HCT116 (cell line): ENCODE data around the gene LRRFIP2. TPM values are rescaled to one million over a fixed set of nuclear protein-coding genes. Genes with fewer than 3 reads are reported as not detected.

Experiments
- ATAC-seq: fragments of 200-7000 bp; cut with Tn5 transposase; 2 replicates; pipeline ENCODE4 v1.9.1; 2020; ENCODE audit warnings: mild to moderate bottlenecking, moderate library complexity
- BruUV-seq: library from RNA; stranded (reverse); fragments of 400-500 nt; replicated peaks from 2 replicates; lab custom pipeline; 2021; lab: Mats Ljungman, UMichigan
- CTCF ChIA-PET: fragments of 300-600 bp; sonication (Branson Sonifier 250); formaldehyde crosslinking; loops from one replicate; lab custom pipeline; 2021; ENCODE audit warnings: antibody characterized with exemption; lab: Charles Lee
- POLR2A ChIA-PET: fragments of 300-600, 350-600 bp; sonication (Branson Sonifier 250); formaldehyde crosslinking; loops from one replicate; lab custom pipeline; 2021; ENCODE audit warnings: antibody characterized with exemption; lab: Charles Lee
- RAD21 ChIA-PET, 2 experiments: fragments of 300-600 bp; sonication (Branson Sonifier 250); formaldehyde crosslinking; loops; one replicate each; lab custom pipeline; 2023; ENCODE audit warnings: low total read pairs in 2 of 2; ENCODE audit not compliant: uncharacterized antibody in 2 of 2, unreplicated experiment in 2 of 2, low non-redundant PET in 1 of 2; lab: Charles Lee
- DNase-seq: peaks from one replicate; pipeline ENCODE4 v3.0.0-alpha.2; 2010; ENCODE audit warnings: low read depth, low spot score
- H2AFZ ChIP-seq: fragments of 200-600 bp; shearing (Covaris generic), sonication (generic); 2 replicates; pipeline ENCODE4 v1.6.1; 2017; ENCODE audit warnings: low read depth, mixed run types, mixed read lengths, antibody characterized with exemption, low read length; ENCODE audit not compliant: poor library complexity, severe bottlenecking
- H3K27ac ChIP-seq: 2 replicates; pipeline ENCODE4 v1.5.1; 2012; ENCODE audit warnings: low read depth, low read length
- H3K27me3 ChIP-seq: fragments of 200-600 bp; sonication (generic); 2 replicates; pipeline ENCODE4 v1.6.1; 2016; ENCODE audit warnings: mixed run types, low read length, mixed read lengths; ENCODE audit not compliant: insufficient read depth
- H3K36me3 ChIP-seq, 2 experiments: fragments of 200-500 bp in 1 of 2; fragments of 200-600 bp in 1 of 2; sonication (Bioruptor generic) in 1 of 2; sonication (generic) in 1 of 2; 2 replicates each; pipeline versions ENCODE4 v1.5.1 to v1.6.1; 2014 to 2016; ENCODE audit warnings: low read length in 2 of 2, inconsistent platforms in 1 of 2, mixed read lengths in 1 of 2, mixed run types in 1 of 2; ENCODE audit not compliant: insufficient read depth in 2 of 2, control insufficient read depth in 1 of 2
- H3K4me1 ChIP-seq, 2 experiments: fragments of 200-600 bp in 1 of 2; sonication (generic) in 1 of 2; 2 replicates each; pipeline versions ENCODE4 v1.5.1 to v1.6.1; 2012 to 2017; ENCODE audit warnings: low read length in 2 of 2, inconsistent platforms in 1 of 2, mild to moderate bottlenecking in 1 of 2, mixed read lengths in 1 of 2, mixed run types in 1 of 2, moderate library complexity in 1 of 2; ENCODE audit not compliant: insufficient read depth in 2 of 2, control insufficient read depth in 1 of 2
- H3K4me2 ChIP-seq: fragments of 200-600 bp; sonication (generic); 2 replicates; pipeline ENCODE4 v1.6.1; 2017; ENCODE audit warnings: mixed run types, low read length, mixed read lengths
- H3K4me3 ChIP-seq, 2 experiments: fragments of 200-600 bp in 1 of 2; sonication (generic) in 1 of 2; replicated peaks in 1 of 2; 2 replicates each; pipeline ENCODE4 v1.5.1; 2011 to 2016; ENCODE audit warnings: low read length in 2 of 2, control low read depth in 1 of 2, low read depth in 1 of 2, mild to moderate bottlenecking in 1 of 2, mixed read lengths in 1 of 2, mixed run types in 1 of 2
- H3K79me2 ChIP-seq: fragments of 200-600 bp; sonication (generic); 2 replicates; pipeline ENCODE4 v1.6.1; 2017; ENCODE audit warnings: mild to moderate bottlenecking, mixed run types, low read length, moderate library complexity, mixed read lengths; ENCODE audit not compliant: insufficient read depth
- H3K9ac ChIP-seq: fragments of 200-600 bp; sonication (generic); 2 replicates; pipeline ENCODE4 v1.6.1; 2016; ENCODE audit warnings: low read length, mixed read lengths
- H3K9me2 ChIP-seq: fragments of 200-600 bp; sonication (generic), shearing (Covaris generic); 2 replicates; pipeline ENCODE4 v1.6.1; 2017; ENCODE audit warnings: mixed run types, mild to moderate bottlenecking, moderate library complexity; ENCODE audit not compliant: insufficient read depth
- H3K9me3 ChIP-seq, 2 experiments: fragments of 200-500 bp in 1 of 2; fragments of 200-600 bp in 1 of 2; sonication (Bioruptor generic) in 1 of 2; sonication (generic) in 1 of 2; 2 replicates each; pipeline ENCODE4 v1.6.1; 2014 to 2017; ENCODE audit warnings: low read length in 2 of 2, mixed read lengths in 2 of 2, inconsistent platforms in 1 of 2, low read depth in 1 of 2, mild to moderate bottlenecking in 1 of 2, mixed run types in 1 of 2, moderate library complexity in 1 of 2; ENCODE audit not compliant: control insufficient read depth in 1 of 2, insufficient read depth in 1 of 2
- H4K20me1 ChIP-seq: fragments of 200-600 bp; sonication (generic), shearing (Covaris generic); 2 replicates; pipeline ENCODE4 v1.6.1; 2017; ENCODE audit warnings: mixed run types, mild to moderate bottlenecking, moderate library complexity; ENCODE audit not compliant: insufficient read depth
- CBX3 ChIP-seq: IDR thresholded peaks from 2 replicates; pipeline ENCODE4 v1.6.1; 2012; ENCODE audit warnings: low read depth
- EGR1 ChIP-seq: IDR thresholded peaks from 2 replicates; pipeline ENCODE4 v1.6.1; 2012; ENCODE audit warnings: low read depth
- ELF1 ChIP-seq: IDR thresholded peaks from 2 replicates; pipeline ENCODE4 v1.6.1; 2012; ENCODE audit warnings: low read depth, borderline replicate concordance
- EZH2 ChIP-seq: fragments of 200-600 bp; sonication (generic); IDR thresholded peaks from 2 replicates; pipeline ENCODE4 v1.6.1; 2017; ENCODE audit warnings: antibody characterized with exemption, mixed run types
- EZH2phosphoT487 ChIP-seq: fragments of 200-600 bp; IDR thresholded peaks from 2 replicates; pipeline ENCODE4 v1.6.1; 2018; ENCODE audit warnings: antibody characterized with exemption, borderline replicate concordance
- FOSL1 ChIP-seq: IDR thresholded peaks from 2 replicates; pipeline ENCODE4 v1.6.1; 2012; ENCODE audit warnings: low read depth
- JUND ChIP-seq: IDR thresholded peaks from 2 replicates; pipeline ENCODE4 v1.6.1; 2012
- MAX ChIP-seq: IDR thresholded peaks from 2 replicates; pipeline ENCODE4 v1.6.1; 2012
- POLR2A ChIP-seq: IDR thresholded peaks from 2 replicates; pipeline ENCODE4 v1.7.0; 2011; ENCODE audit warnings: borderline replicate concordance; ENCODE audit not compliant: insufficient read depth, insufficient read length; ENCODE audit errors: extremely low read depth
- RAD21 ChIP-seq: IDR thresholded peaks from 2 replicates; pipeline ENCODE4 v1.6.1; 2012; ENCODE audit warnings: low read depth, mild to moderate bottlenecking
- SIN3A ChIP-seq: IDR thresholded peaks from 2 replicates; pipeline ENCODE4 v1.6.1; 2012; ENCODE audit warnings: low read depth
- SRF ChIP-seq: IDR thresholded peaks from 2 replicates; pipeline ENCODE4 v1.6.1; 2012; ENCODE audit warnings: low read depth
- YY1 ChIP-seq: IDR thresholded peaks from 2 replicates; pipeline ENCODE4 v1.6.1; 2011; ENCODE audit warnings: low read length, low read depth, moderate library complexity, mild to moderate bottlenecking; ENCODE audit not compliant: insufficient replicate concordance; ENCODE audit errors: extremely low read depth
- ZFX ChIP-seq: fragments of 450-650 bp; IDR thresholded peaks from 2 replicates; pipeline ENCODE4 v1.6.1; 2017
- ZNF274 ChIP-seq: fragments of 200-500 bp; sonication (Bioruptor generic); IDR thresholded peaks from 2 replicates; pipeline ENCODE4 v1.6.1; 2014; ENCODE audit warnings: mild to moderate bottlenecking, low read depth, low read length, inconsistent platforms
- intact Hi-C: fragments of 100-400 bp; cut with micrococcal nuclease; formaldehyde crosslinking; loops from 2 replicates; pipeline ENCODE4 v1.10.0; 2022
- total RNA-seq: library from RNA; stranded (reverse); gene quantifications from one replicate; pipeline ENCODE4 v1.2.1, GENCODE V29; 2021; ENCODE audit not compliant: unreplicated experiment

Gene LRRFIP2
- total RNA-seq, 1 experiment from 2014 or later = 27.0 TPM

- BruUV-seq = no TSS peak
- ChIA-PET POLR2A (no interaction called here), CTCF (no interaction called here), RAD21 (no interaction called here)
- Histone ChIP-seq H3K9ac (no peak overlapping the region), H3K9me2 (no peaks in the 10 kb centered on the region), H3K4me2 (no peak overlapping the region), H3K27ac (no peak overlapping the region), H3K36me3 (peaks cover 27 to 45% of the 10 kb centered on the region in 2 experiments), H4K20me1 (no peaks in the 10 kb centered on the region; the same call in 1 of the 2 replicates), H3K4me1 (no peaks in the 10 kb centered on the region), H2AFZ (no peak overlapping the region), H3K79me2 (no peaks in the 10 kb centered on the region), H3K4me3 (no peak overlapping the region), H3K27me3 (no peaks in the 10 kb centered on the region), H3K9me3 (no peaks in the 10 kb centered on the region)
- intact Hi-C loops = no loop called here
- no peak for TF ChIP-seq YY1
- TF ChIP-seq MAX = no peak
- TF ChIP-seq EGR1 = no peak
- no peak for TF ChIP-seq CBX3
- no peak for TF ChIP-seq POLR2A
- no peak for TF ChIP-seq SIN3A
- TF ChIP-seq ZFX = no peak
- no peak for TF ChIP-seq RAD21
- no peak for TF ChIP-seq ELF1
- TF ChIP-seq EZH2 = no peak
- ATAC-seq (no peak), DNase-seq (no peak)
Observed at GRCh38 chr3:37017683-37018082, 156.7 kb downstream of the LRRFIP2 start.

DNA sequence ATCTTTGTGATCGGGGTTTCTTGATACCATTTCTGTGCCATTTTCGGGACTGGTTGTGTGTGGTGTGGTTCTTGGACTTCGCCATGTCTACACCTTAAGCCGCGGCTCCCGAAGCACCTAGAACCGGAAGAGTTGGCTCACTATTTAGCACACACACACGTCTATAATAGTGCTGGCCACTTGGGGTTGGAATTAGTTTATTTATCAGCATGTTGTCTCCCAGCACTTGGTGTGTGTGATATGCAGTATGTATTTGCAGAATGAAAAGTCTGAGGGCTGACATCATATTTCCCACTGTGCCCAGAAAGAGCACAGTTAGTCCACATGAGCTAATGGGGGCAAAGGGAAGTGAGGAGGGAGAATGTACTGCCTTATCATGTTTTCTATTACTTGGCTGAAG, 157.5 kb downstream of the LRRFIP2 start:
- H3K9me2 ChIP-seq = no peaks in the 10 kb centered on the region
- H3K79me2 ChIP-seq = no peaks in the 10 kb centered on the region
- H2AFZ ChIP-seq = no peak overlapping the region
- no peaks in the 10 kb centered on the region for H3K27me3 ChIP-seq
- ATAC-seq (no peak), DNase-seq (no peak)
- no TSS peak for BruUV-seq
- H3K36me3 ChIP-seq = peaks cover 30 to 50% of the 10 kb centered on the region in 2 experiments
- H3K9me3 ChIP-seq = no peaks in the 10 kb centered on the region
- POLR2A ChIA-PET = no interaction called here
- H3K4me2 ChIP-seq = no peak overlapping the region
- intact Hi-C loops = no loop called here
- H3K9ac ChIP-seq = no peak overlapping the region
- TF ChIP-seq SIN3A = no peak
- TF ChIP-seq EZH2phosphoT487 = no peak
- TF ChIP-seq ELF1 = no peak
- no peak for TF ChIP-seq MAX
- no peak for TF ChIP-seq EGR1
- TF ChIP-seq YY1 = no peak
- no peak for TF ChIP-seq ZNF274
- TF ChIP-seq JUND = no peak
- TF ChIP-seq SRF = no peak
- TF ChIP-seq FOSL1 = no peak
- no peaks in the 10 kb centered on the region for H3K4me1 ChIP-seq
- CTCF ChIA-PET = no interaction called here
- RAD21 ChIA-PET = no interaction called here
- H3K4me3 ChIP-seq = no peak overlapping the region
- H3K27ac ChIP-seq = no peak overlapping the region
- H4K20me1 ChIP-seq = no peaks in the 10 kb centered on the region; the same call in 1 of the 2 replicates
